B cell (primary cell): ENCODE measurements around the gene ORM1.

Source experiments
- EZH2 ChIP-seq: IDR thresholded peaks from 2 replicates; pipeline ENCODE4 v1.6.1; 2012; ENCODE audit warnings: borderline replicate concordance, low read depth, mild to moderate bottlenecking, moderate library complexity, low read length; ENCODE audit not compliant: insufficient read depth, poor library complexity, severe bottlenecking
- TF ChIP-seq, protein P1 (sequence below): fragments of 200-600 bp; IDR thresholded peaks from one replicate; pipeline ENCODE4 v1.8.0; 2022; ENCODE audit warnings: antibody characterized with exemption, mild to moderate bottlenecking

DNA sequence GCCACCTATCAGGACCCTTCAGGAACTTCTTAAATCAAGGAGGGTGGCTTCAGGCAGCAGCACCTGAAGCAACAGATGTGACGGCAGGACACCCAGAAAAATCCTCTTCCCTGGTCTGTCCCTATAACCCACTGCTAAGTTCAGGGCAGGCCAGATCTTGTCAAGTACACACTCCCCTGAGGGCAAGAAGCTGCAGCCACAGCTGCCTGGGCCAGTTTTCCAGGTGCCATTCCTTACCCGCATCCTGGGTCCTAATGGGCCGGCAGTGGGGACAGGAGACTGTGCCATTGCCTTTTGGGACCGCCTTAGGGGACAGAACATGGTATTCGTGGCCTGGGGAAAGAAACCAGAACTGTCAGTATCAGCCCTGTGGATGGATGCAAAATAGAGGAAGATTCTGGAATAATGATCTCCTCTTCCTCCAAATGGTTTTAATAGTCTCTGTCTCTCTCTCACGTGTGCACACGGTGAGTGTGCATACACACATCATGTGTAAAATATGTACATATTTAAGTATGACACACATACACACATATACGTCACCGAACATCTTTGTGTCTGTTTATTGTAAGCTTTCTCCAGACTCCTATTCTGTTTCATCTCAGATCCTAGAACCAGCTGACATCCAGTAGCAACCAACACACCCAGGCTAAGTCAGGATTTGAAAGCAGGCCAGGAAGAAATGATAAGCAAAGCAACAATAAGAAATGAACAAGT, 20.7 kb downstream of the ORM1 start:
- no peak for TF ChIP-seq EZH2
- TF ChIP-seq, protein P1, sequence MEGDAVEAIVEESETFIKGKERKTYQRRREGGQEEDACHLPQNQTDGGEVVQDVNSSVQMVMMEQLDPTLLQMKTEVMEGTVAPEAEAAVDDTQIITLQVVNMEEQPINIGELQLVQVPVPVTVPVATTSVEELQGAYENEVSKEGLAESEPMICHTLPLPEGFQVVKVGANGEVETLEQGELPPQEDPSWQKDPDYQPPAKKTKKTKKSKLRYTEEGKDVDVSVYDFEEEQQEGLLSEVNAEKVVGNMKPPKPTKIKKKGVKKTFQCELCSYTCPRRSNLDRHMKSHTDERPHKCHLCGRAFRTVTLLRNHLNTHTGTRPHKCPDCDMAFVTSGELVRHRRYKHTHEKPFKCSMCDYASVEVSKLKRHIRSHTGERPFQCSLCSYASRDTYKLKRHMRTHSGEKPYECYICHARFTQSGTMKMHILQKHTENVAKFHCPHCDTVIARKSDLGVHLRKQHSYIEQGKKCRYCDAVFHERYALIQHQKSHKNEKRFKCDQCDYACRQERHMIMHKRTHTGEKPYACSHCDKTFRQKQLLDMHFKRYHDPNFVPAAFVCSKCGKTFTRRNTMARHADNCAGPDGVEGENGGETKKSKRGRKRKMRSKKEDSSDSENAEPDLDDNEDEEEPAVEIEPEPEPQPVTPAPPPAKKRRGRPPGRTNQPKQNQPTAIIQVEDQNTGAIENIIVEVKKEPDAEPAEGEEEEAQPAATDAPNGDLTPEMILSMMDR: no peak
